Smooth muscle cell (in vitro differentiated cells): ENCODE measurements around the gene SLITRK5. TPM values are rescaled to one million over a fixed set of nuclear protein-coding genes. Genes with fewer than 3 reads are reported as not detected.

Experiments
- DNase-seq: peaks from one replicate; lab custom pipeline; 2025; ENCODE audit not compliant: unreplicated experiment; lab: John Stamatoyannopoulos, UW
- H2AFZ ChIP-seq: fragments of 200-600 bp; sonication (generic); 2 replicates; pipeline ENCODE4 v1.6.0; 2016; ENCODE audit warnings: antibody characterized with exemption, low read depth, mild to moderate bottlenecking
- H3F3A ChIP-seq: fragments of 200-600 bp; sonication (generic); 2 replicates; pipeline ENCODE4 v1.6.0; 2017; ENCODE audit warnings: antibody characterized with exemption, low read depth
- H3K27ac ChIP-seq: fragments of 200-600 bp; sonication (generic); 2 replicates; pipeline ENCODE4 v1.5.1; 2016; ENCODE audit warnings: low read depth, mild to moderate bottlenecking
- H3K27me3 ChIP-seq: fragments of 200-600 bp; sonication (generic); 2 replicates; pipeline ENCODE4 v1.6.1; 2016; ENCODE audit warnings: low read depth, mild to moderate bottlenecking
- H3K36me3 ChIP-seq: fragments of 200-600 bp; sonication (generic); 2 replicates; pipeline ENCODE4 v1.5.1; 2016; ENCODE audit warnings: low read depth
- H3K4me1 ChIP-seq: fragments of 200-600 bp; sonication (generic); 2 replicates; pipeline ENCODE4 v1.5.1; 2016; ENCODE audit warnings: low read depth
- H3K4me2 ChIP-seq: fragments of 200-600 bp; sonication (generic); 2 replicates; pipeline ENCODE4 v1.6.0; 2016; ENCODE audit warnings: mild to moderate bottlenecking
- H3K4me3 ChIP-seq: fragments of 200-600 bp; sonication (generic); 2 replicates; pipeline ENCODE4 v1.5.1; 2016; ENCODE audit warnings: mild to moderate bottlenecking
- H3K79me2 ChIP-seq: fragments of 200-600 bp; sonication (generic); 2 replicates; pipeline ENCODE4 v1.6.0; 2016; ENCODE audit warnings: low read depth, mild to moderate bottlenecking
- H3K9ac ChIP-seq: fragments of 200-600 bp; sonication (generic); 2 replicates; pipeline ENCODE4 v1.6.0; 2016; ENCODE audit warnings: low read depth
- H3K9me3 ChIP-seq: fragments of 200-600 bp; sonication (generic); replicated peaks from 2 replicates; pipeline ENCODE4 v1.5.1; 2016; ENCODE audit warnings: low read depth
- H4K20me1 ChIP-seq: fragments of 200-600 bp; sonication (generic); 2 replicates; pipeline ENCODE4 v1.6.0; 2016; ENCODE audit warnings: low read depth
- WGBS: methylation state at CpG from one replicate; pipeline ENCODE4 v1.1.7; 2016; ENCODE audit warnings: low lambda C conversion rate; 5-methylcytosine and 5-hydroxymethylcytosine counted together
- polyA plus RNA-seq: library from polyadenylated mRNA; unstranded; fragments of >200 nt; fragmentation: Nextera tagmentation; extraction: Ambion mirVana; gene quantifications from 2 replicates; pipeline ENCODE4 v1.2.1, GENCODE V29; 2016
- total RNA-seq: library from RNA; depleted of rRNA; stranded (reverse); fragments of >200 nt; gene quantifications from 2 replicates; pipeline ENCODE4 v1.2.3, GENCODE V29; 2014
- TF ChIP-seq, protein P1 (sequence below): fragments of 200-600 bp; sonication (generic); IDR thresholded peaks from 2 replicates; pipeline ENCODE4 v1.5.1; 2017; ENCODE audit warnings: borderline replicate concordance, mild to moderate bottlenecking, antibody characterized with exemption; ENCODE audit not compliant: insufficient read depth, poor library complexity, severe bottlenecking

SLITRK5 gene, protein sequence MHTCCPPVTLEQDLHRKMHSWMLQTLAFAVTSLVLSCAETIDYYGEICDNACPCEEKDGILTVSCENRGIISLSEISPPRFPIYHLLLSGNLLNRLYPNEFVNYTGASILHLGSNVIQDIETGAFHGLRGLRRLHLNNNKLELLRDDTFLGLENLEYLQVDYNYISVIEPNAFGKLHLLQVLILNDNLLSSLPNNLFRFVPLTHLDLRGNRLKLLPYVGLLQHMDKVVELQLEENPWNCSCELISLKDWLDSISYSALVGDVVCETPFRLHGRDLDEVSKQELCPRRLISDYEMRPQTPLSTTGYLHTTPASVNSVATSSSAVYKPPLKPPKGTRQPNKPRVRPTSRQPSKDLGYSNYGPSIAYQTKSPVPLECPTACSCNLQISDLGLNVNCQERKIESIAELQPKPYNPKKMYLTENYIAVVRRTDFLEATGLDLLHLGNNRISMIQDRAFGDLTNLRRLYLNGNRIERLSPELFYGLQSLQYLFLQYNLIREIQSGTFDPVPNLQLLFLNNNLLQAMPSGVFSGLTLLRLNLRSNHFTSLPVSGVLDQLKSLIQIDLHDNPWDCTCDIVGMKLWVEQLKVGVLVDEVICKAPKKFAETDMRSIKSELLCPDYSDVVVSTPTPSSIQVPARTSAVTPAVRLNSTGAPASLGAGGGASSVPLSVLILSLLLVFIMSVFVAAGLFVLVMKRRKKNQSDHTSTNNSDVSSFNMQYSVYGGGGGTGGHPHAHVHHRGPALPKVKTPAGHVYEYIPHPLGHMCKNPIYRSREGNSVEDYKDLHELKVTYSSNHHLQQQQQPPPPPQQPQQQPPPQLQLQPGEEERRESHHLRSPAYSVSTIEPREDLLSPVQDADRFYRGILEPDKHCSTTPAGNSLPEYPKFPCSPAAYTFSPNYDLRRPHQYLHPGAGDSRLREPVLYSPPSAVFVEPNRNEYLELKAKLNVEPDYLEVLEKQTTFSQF
- total RNA-seq (0.04 TPM in 2 replicates), polyA plus RNA-seq (not detected in 2 replicates)

DNA sequence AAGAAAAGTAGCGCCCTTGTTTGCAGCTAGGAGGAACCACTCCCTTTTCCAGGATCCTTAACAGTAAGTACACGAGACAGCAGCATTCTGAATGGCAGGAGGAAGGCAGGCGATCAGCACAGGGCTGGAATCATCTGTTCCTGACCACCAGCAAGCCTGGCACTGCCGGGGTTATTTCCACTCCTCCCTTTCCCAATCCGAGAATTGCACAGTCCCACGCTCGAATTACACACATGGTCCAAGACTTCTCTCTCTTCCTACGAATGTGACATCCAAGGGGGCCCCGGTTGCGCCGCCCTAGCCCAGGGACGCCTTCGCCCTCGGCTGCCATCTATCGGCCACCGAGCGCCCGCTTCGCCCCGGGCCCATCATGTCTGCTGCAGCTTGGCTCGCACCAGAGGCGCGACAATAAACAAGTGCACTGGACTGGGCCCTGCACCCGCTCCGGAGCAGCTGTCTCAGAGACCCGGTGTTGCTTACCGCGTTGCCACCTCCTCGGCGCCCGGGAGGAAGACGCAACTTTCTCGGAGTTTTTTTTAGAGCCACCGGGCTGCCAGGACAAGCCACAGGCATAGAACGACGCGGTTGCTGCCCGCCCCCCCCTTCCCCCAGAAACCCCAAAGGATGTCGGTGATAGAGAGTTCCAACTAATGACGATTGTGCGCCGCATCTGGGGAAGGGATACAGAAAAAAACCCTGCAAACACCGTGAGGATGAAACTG, at the start of gene SLITRK5:
Gene SLITRK5, plus strand, starts transcription at position 341 of the 722 bp plus-strand sequence. CDS start 4,018 bp downstream, outside the sequence.
- no peak within 1 kb of the TSS for H3K27ac ChIP-seq
- H3K9ac ChIP-seq, result no peak within 1 kb of the TSS
- no peaks in the 10 kb centered on the region for H3K79me2 ChIP-seq
- peak within 1 kb of the TSS; percentile 87 for H2AFZ ChIP-seq
- peak within 1 kb of the TSS; percentile 94 for H3K4me2 ChIP-seq
- no peaks in the 10 kb centered on the region for H3K4me1 ChIP-seq
- H3K27me3 ChIP-seq, result peaks cover 50% of the 10 kb centered on the region
- 1% methylated on average over 43 of the region's 43 CpGs for WGBS
- no peaks in the 10 kb centered on the region for H3K36me3 ChIP-seq
- no peaks in the 10 kb centered on the region for H3F3A ChIP-seq
- TF ChIP-seq, protein P1, sequence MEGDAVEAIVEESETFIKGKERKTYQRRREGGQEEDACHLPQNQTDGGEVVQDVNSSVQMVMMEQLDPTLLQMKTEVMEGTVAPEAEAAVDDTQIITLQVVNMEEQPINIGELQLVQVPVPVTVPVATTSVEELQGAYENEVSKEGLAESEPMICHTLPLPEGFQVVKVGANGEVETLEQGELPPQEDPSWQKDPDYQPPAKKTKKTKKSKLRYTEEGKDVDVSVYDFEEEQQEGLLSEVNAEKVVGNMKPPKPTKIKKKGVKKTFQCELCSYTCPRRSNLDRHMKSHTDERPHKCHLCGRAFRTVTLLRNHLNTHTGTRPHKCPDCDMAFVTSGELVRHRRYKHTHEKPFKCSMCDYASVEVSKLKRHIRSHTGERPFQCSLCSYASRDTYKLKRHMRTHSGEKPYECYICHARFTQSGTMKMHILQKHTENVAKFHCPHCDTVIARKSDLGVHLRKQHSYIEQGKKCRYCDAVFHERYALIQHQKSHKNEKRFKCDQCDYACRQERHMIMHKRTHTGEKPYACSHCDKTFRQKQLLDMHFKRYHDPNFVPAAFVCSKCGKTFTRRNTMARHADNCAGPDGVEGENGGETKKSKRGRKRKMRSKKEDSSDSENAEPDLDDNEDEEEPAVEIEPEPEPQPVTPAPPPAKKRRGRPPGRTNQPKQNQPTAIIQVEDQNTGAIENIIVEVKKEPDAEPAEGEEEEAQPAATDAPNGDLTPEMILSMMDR, result peak; percentile 82
- DNase-seq, result peak; percentile 46
- H3K4me3 ChIP-seq, result peak within 1 kb of the TSS; percentile 67
- no peaks in the 10 kb centered on the region for H4K20me1 ChIP-seq
- H3K9me3 ChIP-seq, result no peaks in the 10 kb centered on the region

DNA sequence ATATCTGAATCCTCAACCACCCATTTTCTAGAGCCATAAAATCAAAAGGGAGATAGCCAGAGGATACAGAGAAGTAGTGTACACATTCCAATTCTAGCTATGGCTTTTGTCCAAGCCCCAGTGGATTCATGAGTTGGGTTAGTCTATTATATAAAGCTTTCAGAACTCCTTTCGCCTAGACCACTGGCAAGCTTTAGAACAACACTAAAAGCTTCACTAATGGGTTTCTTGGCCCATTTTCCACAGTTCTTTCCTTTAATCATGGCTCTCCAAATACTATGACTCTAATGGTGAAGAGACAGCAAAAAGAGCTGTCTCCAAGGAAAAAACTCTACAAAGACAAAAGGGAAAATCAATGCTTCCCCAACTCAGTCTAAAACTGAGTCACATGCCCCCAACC, 48.2 kb upstream of the SLITRK5 start:
- Histone ChIP-seq H4K20me1 (no peaks in the 10 kb centered on the region), H2AFZ (no peak overlapping the region), H3K27ac (no peak overlapping the region), H3K4me1 (no peaks in the 10 kb centered on the region), H3K79me2 (no peaks in the 10 kb centered on the region), H3K4me3 (no peak overlapping the region), H3K27me3 (no peaks in the 10 kb centered on the region), H3K36me3 (no peaks in the 10 kb centered on the region), H3K4me2 (no peak overlapping the region), H3F3A (no peaks in the 10 kb centered on the region), H3K9ac (no peak overlapping the region), H3K9me3 (no peaks in the 10 kb centered on the region)
- 70% methylated on average over 1 of the region's 1 CpG for WGBS
- DNase-seq, result no peak
- TF ChIP-seq, protein P1, result no peak

DNA sequence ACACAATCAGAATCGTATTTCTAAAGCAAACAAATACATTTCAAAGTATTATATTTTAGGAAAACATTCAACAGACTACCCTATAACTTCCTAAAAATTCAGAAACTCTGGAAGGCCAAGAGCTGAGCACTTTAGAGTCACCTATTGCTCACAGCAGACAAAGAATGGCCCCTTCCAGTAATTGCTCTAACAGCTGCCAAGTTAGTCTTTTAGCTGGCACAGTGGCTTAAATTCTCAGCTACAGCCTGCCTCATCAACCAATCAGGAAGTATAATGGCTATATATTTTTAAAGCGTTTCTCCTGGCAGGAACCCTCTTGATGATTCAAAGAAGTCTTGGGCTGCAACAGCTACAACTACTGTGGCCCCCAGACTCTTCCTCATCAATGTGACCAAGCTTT, 14.9 kb upstream of the SLITRK5 start:
- WGBS, result 60% methylated on average over 2 of the region's 2 CpGs
- H3K4me3 ChIP-seq, result no peak overlapping the region
- DNase-seq, result no peak
- H3K36me3 ChIP-seq, result no peaks in the 10 kb centered on the region
- H3K4me1 ChIP-seq, result no peaks in the 10 kb centered on the region
- no peaks in the 10 kb centered on the region for H3K9me3 ChIP-seq
- no peaks in the 10 kb centered on the region for H3F3A ChIP-seq
- H3K27ac ChIP-seq, result no peak overlapping the region
- H3K27me3 ChIP-seq, result no peaks in the 10 kb centered on the region
- no peak overlapping the region for H3K9ac ChIP-seq
- H3K79me2 ChIP-seq, result no peaks in the 10 kb centered on the region
- no peak overlapping the region for H3K4me2 ChIP-seq
- no peaks in the 10 kb centered on the region for H4K20me1 ChIP-seq
- H2AFZ ChIP-seq, result no peak overlapping the region
- TF ChIP-seq, protein P1, result no peak
